HepG2 (cell line): ENCODE measurements around the gene TMEM167A. TPM values are rescaled to one million over a fixed set of nuclear protein-coding genes. Genes with fewer than 3 reads are reported as not detected.

ENCODE experiments used
- AGO1 ChIP-seq: fragments of 200-400 bp; formaldehyde crosslinking; IDR thresholded peaks from 2 replicates; pipeline ENCODE4 v1.6.1; 2017; ENCODE audit warnings: mild to moderate bottlenecking, low read depth, low read length, moderate library complexity; ENCODE audit not compliant: poor library complexity, severe bottlenecking
- ATM ChIP-seq: fragments of 450-650 bp; IDR thresholded peaks from 2 replicates; pipeline ENCODE4 v1.7.1; 2017; ENCODE audit warnings: mild to moderate bottlenecking, borderline replicate concordance
- ATRX ChIP-seq: sonication (generic); formaldehyde crosslinking; IDR thresholded peaks from 2 replicates; pipeline ENCODE4 v1.4.0; 2020; ENCODE audit warnings: missing genetic modification reagents, borderline replicate concordance
- HHEX ChIP-seq: IDR thresholded peaks from 2 replicates; pipeline ENCODE4 v1.6.1; 2016; ENCODE audit warnings: control low read depth
- HNRNPLL ChIP-seq: fragments of 200-400 bp; formaldehyde crosslinking; IDR thresholded peaks from 2 replicates; pipeline ENCODE4 v1.6.1; 2017; ENCODE audit warnings: mild to moderate bottlenecking, low read depth, low read length; ENCODE audit not compliant: poor library complexity, severe bottlenecking
- IKZF1 ChIP-seq: fragments of 450-650 bp; IDR thresholded peaks from 2 replicates; pipeline ENCODE4 v1.7.1; 2016
- KLF12 ChIP-seq: sonication (generic); formaldehyde crosslinking; IDR thresholded peaks from 2 replicates; pipeline ENCODE4 v1.4.0; 2020; ENCODE audit warnings: missing genetic modification reagents, borderline replicate concordance
- MLLT10 ChIP-seq: sonication (generic); formaldehyde crosslinking; IDR thresholded peaks from 2 replicates; pipeline ENCODE4 v1.4.0; 2020; ENCODE audit warnings: missing genetic modification reagents
- MTA1 ChIP-seq: sonication (generic); formaldehyde crosslinking; IDR thresholded peaks from 2 replicates; pipeline ENCODE4 v1.4.0; 2020; ENCODE audit warnings: missing genetic modification reagents, mild to moderate bottlenecking, borderline replicate concordance
- NFE2L2 ChIP-seq: fragments of 150-350 bp; IDR thresholded peaks from 2 replicates; pipeline ENCODE4 v1.6.1; 2014; ENCODE audit warnings: low read length
- POLR2AphosphoS2 ChIP-seq: IDR thresholded peaks from 2 replicates; pipeline ENCODE4 v1.6.1; 2011; ENCODE audit warnings: low read depth, low read length, improper control_type of control experiment
- SYNCRIP ChIP-seq: fragments of 200-400 bp; formaldehyde crosslinking; IDR thresholded peaks from 2 replicates; pipeline ENCODE4 v1.6.1; 2018; ENCODE audit warnings: mild to moderate bottlenecking, low read depth, low read length; ENCODE audit not compliant: insufficient read depth
- TAF15 ChIP-seq: fragments of 200-400 bp; formaldehyde crosslinking; IDR thresholded peaks from one replicate; pipeline ENCODE4 v1.6.1; 2018; ENCODE audit warnings: mild to moderate bottlenecking, low read depth, low read length; ENCODE audit not compliant: poor library complexity, severe bottlenecking
- THAP11 ChIP-seq: IDR thresholded peaks from 2 replicates; pipeline ENCODE4 v1.6.1; 2016; ENCODE audit warnings: missing biosample characterization, missing genetic modification reagents
- ZNF124 ChIP-seq: sonication (generic); formaldehyde crosslinking; IDR thresholded peaks from 2 replicates; pipeline ENCODE4 v1.4.0; 2020; ENCODE audit warnings: missing genetic modification reagents
- ZNF138 ChIP-seq: sonication (generic); formaldehyde crosslinking; IDR thresholded peaks from 2 replicates; pipeline ENCODE4 v1.5.0; 2020; ENCODE audit warnings: mild to moderate bottlenecking, low read depth, missing genetic modification reagents
- ZNF737 ChIP-seq: sonication (generic); formaldehyde crosslinking; IDR thresholded peaks from 2 replicates; pipeline ENCODE4 v1.5.0; 2020; ENCODE audit warnings: missing genetic modification reagents, mild to moderate bottlenecking, borderline replicate concordance
- ZSCAN31 ChIP-seq: sonication (generic); formaldehyde crosslinking; IDR thresholded peaks from 2 replicates; pipeline ENCODE4 v1.5.0; 2020; ENCODE audit warnings: low read depth, mild to moderate bottlenecking, missing genetic modification reagents
- polyA plus RNA-seq, 8 experiments: library from polyadenylated mRNA; depleted of rRNA in 3 of 8; stranded (reverse) in 7 of 8; unstranded in 1 of 8; fragments of >200 nt; fragmentation: Illumina TruSeq in 4 of 8; extraction: Trizol in 4 of 8; gene quantifications; 2 replicates each; pipeline versions ENCODE4 v1.2.1 to v1.2.3, GENCODE V29; 2011 to 2016; ENCODE audit warnings: low read depth in 4 of 8, missing spikeins in 1 of 8, mixed read lengths in 1 of 8; ENCODE audit not compliant: insufficient read depth in 1 of 8
- total RNA-seq, 5 experiments: library from RNA; depleted of rRNA; stranded (reverse); fragments of >200 nt; fragmentation: Illumina TruSeq; extraction: Trizol; gene quantifications; 2 replicates each; pipeline ENCODE4 v1.2.3, GENCODE V29; 2016; ENCODE audit warnings: low read depth in 1 of 5
- TF ChIP-seq, protein P1 (sequence below): sonication (generic); formaldehyde crosslinking; IDR thresholded peaks from 2 replicates; pipeline ENCODE4 v1.4.0; 2020; ENCODE audit warnings: missing genetic modification reagents
- TF ChIP-seq, protein P2 (sequence below): sonication (generic); formaldehyde crosslinking; IDR thresholded peaks from 2 replicates; pipeline ENCODE4 v1.4.0; 2020; ENCODE audit warnings: missing genetic modification reagents
- TF ChIP-seq, protein P3 (sequence below): sonication (generic); formaldehyde crosslinking; IDR thresholded peaks from 2 replicates; pipeline ENCODE4 v1.4.0; 2020; ENCODE audit warnings: missing genetic modification reagents
- TF ChIP-seq, protein P4 (sequence below): sonication (generic); formaldehyde crosslinking; conservative IDR thresholded peaks from 2 replicates; pipeline ENCODE4 v1.4.0; 2020; ENCODE audit warnings: missing genetic modification reagents
- TF ChIP-seq, protein P5 (sequence below): sonication (generic); formaldehyde crosslinking; IDR thresholded peaks from 2 replicates; pipeline ENCODE4 v1.4.0; 2020; ENCODE audit warnings: mild to moderate bottlenecking, missing genetic modification reagents, borderline replicate concordance

Gene TMEM167A
- total and polyA plus RNA-seq, 2 of the 13 experiments (the other 11 are each of a cell fraction or from before 2014, with no cell fraction given) = 47.0 to 78.7 TPM

DNA sequence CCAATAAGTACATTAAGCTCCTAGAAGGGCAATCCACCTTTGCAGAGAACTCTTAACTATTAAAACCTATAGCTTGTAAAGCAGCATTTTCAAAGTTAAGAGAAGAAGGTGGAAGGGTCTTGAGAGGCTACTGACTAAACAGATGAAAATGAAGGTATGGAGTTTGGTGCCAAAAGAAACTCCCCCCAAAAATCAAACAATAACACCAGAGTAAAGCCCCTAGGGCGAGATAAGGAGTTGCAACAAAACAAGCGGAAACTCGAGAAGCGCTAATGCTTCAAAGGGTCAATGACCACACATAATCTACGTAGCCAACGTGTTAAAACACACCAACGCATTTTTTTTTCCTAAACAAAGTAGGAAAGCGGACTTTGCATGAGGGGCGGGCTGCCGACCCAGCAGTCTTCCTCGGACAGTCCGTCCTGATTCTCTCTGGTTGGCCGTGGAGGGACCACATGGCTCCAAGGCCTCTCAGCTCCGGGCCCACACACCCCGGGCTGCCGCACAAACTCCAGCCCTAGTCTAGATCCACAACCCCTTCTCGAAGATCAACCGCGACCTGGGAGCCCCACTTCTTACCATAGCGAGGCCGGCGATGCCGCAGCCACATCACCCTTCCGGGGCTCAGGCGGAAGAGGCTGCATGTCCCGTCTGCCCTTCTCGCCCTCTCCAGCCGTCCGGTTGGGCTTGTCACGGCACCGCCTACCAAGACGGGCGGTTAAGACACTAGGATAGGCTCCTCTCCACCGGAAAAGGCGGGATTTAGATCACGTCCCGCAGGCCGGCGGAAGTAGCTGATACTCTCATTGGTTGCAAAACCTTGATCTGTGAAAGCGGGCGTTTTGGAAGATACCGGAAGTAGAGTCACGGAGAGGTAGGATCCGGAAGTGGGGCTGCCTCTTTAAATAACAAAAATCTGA, at the start of gene TMEM167A, which contains the start of gene XRCC4 (continued):
- TF ChIP-seq SYNCRIP (no peak), ZNF737 (no peak), HHEX (no peak), IKZF1 (no peak), ATRX (CRISPR knock-in tag) (no peak), ZNF138 (CRISPR knock-in tag) (no peak), ATM (no peak), MTA1 (CRISPR knock-in tag) (no peak), TAF15 (no peak), NFE2L2 (no peak), ZNF124 (no peak), THAP11 (CRISPR knock-in tag) (peak; percentile 85), AGO1 (no peak), HNRNPLL (peak; percentile 79), POLR2AphosphoS2 (no peak), ZSCAN31 (CRISPR knock-in tag) (peak; percentile 62; the same call in 1 of the 2 replicates), KLF12 (CRISPR knock-in tag) (0 out of 2 replicates have a peak, but pooled peaks have one; percentile 24), MLLT10 (CRISPR knock-in tag) (no peak)
- TF ChIP-seq, protein P1, sequence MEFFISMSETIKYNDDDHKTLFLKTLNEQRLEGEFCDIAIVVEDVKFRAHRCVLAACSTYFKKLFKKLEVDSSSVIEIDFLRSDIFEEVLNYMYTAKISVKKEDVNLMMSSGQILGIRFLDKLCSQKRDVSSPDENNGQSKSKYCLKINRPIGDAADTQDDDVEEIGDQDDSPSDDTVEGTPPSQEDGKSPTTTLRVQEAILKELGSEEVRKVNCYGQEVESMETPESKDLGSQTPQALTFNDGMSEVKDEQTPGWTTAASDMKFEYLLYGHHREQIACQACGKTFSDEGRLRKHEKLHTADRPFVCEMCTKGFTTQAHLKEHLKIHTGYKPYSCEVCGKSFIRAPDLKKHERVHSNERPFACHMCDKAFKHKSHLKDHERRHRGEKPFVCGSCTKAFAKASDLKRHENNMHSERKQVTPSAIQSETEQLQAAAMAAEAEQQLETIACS (CRISPR knock-in tag) = no peak
- TF ChIP-seq, protein P2, sequence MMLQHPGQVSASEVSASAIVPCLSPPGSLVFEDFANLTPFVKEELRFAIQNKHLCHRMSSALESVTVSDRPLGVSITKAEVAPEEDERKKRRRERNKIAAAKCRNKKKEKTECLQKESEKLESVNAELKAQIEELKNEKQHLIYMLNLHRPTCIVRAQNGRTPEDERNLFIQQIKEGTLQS (CRISPR knock-in tag) = no peak
- TF ChIP-seq, protein P3, sequence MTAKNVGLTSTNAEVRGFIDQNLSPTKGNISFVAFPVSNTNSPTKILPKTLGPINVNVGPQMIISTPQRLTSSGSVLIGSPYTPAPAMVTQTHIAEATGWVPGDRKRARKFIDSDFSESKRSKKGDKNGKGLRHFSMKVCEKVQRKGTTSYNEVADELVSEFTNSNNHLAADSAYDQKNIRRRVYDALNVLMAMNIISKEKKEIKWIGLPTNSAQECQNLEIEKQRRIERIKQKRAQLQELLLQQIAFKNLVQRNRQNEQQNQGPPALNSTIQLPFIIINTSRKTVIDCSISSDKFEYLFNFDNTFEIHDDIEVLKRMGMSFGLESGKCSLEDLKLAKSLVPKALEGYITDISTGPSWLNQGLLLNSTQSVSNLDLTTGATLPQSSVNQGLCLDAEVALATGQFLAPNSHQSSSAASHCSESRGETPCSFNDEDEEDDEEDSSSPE = peak; percentile 96
- TF ChIP-seq, protein P4, sequence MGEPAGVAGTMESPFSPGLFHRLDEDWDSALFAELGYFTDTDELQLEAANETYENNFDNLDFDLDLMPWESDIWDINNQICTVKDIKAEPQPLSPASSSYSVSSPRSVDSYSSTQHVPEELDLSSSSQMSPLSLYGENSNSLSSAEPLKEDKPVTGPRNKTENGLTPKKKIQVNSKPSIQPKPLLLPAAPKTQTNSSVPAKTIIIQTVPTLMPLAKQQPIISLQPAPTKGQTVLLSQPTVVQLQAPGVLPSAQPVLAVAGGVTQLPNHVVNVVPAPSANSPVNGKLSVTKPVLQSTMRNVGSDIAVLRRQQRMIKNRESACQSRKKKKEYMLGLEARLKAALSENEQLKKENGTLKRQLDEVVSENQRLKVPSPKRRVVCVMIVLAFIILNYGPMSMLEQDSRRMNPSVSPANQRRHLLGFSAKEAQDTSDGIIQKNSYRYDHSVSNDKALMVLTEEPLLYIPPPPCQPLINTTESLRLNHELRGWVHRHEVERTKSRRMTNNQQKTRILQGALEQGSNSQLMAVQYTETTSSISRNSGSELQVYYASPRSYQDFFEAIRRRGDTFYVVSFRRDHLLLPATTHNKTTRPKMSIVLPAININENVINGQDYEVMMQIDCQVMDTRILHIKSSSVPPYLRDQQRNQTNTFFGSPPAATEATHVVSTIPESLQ (CRISPR knock-in tag) = no peak
- TF ChIP-seq, protein P5, sequence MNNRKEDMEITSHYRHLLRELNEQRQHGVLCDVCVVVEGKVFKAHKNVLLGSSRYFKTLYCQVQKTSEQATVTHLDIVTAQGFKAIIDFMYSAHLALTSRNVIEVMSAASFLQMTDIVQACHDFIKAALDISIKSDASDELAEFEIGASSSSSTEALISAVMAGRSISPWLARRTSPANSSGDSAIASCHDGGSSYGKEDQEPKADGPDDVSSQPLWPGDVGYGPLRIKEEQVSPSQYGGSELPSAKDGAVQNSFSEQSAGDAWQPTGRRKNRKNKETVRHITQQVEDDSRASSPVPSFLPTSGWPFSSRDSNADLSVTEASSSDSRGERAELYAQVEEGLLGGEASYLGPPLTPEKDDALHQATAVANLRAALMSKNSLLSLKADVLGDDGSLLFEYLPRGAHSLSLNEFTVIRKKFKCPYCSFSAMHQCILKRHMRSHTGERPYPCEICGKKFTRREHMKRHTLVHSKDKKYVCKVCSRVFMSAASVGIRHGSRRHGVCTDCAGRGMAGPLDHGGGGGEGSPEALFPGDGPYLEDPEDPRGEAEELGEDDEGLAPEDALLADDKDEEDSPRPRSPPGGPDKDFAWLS (CRISPR knock-in tag) = no peak
